Epidermal melanocyte (primary cell): ENCODE measurements around the gene SLC2A6.

Experiments used
- DNase-seq: peaks from one replicate; pipeline ENCODE4 v3.0.0; 2011; ENCODE audit warnings: low spot score; ENCODE audit not compliant: insufficient read length

Gene SLC2A6

DNA sequence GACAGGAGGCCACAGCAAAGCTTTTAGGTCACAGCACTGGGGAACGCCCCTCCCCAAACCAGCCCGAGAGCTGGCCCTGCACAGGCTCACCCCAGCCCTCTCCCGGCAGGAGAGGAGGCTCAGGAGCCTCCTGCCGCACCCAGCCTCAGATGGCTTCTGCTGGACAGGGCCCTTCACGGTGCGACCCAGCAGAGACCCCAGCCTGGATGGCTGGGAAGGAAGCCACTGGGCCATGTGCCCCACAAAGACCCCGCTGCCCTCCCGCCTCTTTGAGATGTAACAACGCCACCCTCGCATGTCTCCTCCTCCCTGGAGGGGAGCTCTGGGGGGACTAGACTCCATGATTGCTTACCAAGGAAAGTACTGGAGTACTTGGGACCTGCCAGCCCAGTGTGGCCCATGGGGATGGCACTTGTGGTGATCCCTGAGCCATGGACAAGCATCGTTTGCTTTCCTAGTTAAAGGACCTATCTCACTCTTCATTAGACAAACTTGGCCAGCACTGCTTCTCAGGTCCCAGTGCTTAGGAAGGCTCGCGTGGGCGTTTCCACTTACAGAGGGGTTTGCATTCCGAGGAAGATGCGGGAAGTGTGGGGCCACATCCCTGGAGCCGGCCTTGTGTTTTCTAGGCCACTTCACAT, 36.8 kb upstream of the SLC2A6 start:
- DNase-seq = no peak

DNA sequence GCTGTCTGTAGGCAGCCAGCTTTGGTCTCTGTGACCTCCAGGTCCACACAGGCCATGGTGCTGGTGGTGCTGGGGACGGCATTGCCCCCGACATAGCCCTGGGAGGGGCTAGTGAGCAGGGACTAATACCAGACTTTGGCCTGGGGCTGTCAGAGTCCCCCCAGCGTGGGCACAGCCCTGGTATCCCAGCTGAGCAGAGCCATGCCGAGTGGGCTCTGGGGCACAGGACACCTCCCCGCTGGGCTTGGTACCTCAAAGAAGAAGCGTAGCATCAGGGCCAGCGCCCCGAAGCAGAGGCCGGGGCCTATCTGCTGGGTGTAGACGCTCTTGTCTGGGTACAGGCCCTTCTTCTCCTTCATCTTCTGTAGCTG, 36.3 kb upstream of the SLC2A6 start:
- no peak for DNase-seq

DNA sequence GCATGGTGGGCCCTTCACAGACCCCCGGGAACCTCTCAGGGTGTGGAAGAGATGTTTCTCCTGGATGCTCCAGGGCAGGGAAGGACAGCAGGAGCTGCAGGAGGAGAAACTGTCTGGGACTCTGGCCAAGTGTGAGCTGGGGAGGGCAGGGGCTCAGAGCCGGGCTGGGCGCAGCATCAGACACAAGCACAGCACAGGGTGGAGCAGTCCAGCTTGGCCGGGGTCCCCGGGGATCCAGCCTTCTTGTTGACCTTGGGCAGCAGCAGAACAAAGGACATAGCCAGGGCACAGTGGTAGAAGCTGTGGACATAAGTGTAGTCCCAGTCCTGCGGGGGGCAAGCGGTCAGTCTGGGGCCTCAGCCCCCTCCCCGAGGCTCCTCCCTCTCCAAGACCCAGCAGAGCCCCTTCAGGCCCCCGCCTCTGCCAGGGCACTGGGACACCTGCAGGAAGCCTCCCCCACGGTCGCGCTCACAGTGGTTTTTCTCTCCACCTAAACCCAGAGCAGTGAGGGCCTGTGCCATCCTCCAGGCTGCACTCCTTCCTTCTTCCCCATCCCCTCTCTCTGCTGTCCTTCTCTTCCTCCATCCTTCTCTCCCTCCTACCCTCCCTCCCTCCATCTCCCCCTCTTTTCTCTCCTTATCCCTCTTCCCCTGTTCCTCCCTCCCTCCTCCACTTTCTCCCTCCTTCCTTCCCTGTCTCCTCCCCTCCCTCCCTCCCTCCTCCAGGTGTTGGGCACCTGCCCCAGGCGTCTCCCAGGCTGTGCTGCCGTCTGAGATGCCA, 35.8 kb upstream of the SLC2A6 start:
- DNase-seq = no peak

GRCh38 chr9:133513214-133514100, 34.6 kb upstream of the SLC2A6 start:
- no peak for DNase-seq

DNA sequence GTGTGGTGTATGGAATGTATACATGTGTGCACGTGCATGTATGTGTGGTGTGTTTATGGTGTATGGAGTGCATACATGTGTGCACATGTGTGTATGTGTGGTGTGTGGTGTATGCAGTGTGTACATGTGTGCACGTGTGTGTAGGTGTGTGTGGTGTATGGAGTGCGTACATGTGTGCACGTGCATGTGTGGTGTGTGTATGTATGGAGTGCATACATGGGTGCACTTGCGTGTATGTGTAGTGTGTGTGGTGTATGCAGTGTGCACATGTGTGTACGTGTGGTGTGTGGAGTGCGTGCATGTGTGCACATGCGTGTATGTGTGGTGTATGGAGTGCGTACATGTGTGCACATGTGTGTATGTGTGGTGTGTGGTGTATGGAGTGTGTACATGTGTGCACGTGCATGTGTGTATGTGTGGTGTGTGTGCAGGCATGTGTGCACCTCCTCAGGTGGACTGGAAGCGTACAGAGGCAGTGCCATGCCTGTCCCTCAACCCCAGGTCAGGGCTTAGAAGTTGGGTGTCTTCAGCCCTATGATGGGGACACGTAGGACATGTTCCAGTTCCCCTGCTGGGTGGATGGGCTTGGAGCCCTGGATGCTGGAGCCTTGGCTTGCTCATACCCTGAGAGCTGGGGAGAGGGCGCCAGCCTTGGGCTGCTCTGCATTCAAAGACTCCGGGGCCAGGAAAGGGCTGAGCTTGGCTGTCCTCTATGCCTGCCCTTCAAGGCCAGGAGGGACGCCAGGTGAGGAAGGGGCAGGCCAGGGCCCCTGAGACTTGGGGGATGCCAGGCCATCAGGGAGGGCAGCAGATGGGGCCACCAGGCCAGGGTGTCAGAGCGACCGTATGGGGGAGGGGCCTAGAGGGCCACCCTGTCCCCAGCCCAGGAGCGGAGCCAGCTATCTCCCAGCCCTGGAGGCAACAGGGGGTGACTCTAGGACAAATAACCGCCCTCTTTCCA, 33.6 kb upstream of the SLC2A6 start:
- no peak for DNase-seq

GRCh38 chr9:133511607-133512006, 32.7 kb upstream of the SLC2A6 start:
- DNase-seq = no peak

DNA sequence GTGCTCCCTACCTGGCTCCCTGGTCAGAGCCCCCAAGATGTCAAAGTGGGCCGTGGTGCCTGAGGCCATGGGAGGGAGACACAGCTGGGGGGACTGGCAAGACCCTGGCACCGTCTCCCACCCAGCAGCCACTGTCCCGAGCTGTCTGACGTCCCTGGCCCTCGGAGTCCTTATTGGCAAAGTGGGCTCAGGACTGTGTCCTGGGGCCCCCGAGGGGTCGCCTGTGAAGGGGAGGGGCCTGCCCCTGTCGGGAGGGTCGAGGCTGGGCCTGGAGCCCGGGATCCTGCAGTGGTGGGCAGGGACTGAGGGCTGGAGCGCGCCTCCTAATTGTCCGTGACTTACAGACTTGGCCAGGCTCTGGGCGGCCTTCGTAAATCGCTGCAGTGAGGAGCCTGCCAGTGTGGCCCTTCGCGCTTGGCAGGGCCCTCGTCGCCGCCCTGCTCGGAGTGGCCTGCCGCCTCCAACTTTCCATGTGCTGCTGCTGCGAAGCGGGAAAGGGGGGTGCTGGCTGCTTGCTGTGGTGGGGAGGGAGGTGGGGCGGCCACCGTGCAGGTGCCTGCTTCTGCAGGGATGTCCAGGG, 32.1 kb upstream of the SLC2A6 start:
- DNase-seq = no peak

DNA sequence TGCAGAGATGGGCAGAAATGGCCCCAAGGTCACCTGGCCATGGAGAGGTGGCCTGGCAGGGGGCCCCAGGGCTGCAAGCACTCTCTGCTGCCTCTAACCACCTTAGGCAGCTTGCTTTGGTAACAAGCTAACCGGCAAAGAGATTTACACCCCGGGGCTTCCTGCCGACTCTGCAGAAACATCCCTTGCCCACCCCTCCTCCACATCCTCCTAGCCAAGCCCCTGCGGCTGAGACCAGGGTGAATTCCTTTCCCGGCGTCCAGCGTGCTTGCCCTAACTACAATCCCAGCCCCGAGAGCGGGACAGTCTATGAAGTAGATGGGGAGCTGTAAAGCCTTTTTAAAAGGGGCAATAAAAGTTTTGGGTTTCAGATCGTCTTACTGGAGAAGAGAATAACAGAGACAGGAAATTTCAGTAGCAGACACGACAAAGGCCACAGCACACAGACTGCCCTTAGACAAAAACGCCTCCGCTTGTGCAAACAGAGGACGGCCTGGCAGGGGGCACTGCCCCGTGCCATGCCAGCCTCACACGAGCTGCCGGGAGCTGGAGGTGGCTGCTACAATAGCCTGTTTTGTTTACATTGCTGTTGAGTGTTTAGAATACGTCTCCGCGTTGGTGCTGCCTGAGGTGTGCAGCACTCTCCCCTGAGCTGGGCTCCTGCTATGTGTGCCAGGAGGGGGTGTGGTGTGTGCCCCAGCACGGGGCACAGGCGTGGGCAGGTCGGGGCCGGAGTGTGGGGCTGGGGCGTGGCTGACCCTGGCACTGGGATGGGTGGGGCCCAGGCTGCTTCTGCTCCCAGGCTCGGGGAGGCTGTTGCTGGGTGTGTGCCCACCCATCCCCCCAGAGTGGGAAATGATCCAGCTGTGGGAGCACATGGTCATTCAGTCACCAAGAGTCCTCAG, 30.5 kb upstream of the SLC2A6 start:
- DNase-seq = no peak

DNA sequence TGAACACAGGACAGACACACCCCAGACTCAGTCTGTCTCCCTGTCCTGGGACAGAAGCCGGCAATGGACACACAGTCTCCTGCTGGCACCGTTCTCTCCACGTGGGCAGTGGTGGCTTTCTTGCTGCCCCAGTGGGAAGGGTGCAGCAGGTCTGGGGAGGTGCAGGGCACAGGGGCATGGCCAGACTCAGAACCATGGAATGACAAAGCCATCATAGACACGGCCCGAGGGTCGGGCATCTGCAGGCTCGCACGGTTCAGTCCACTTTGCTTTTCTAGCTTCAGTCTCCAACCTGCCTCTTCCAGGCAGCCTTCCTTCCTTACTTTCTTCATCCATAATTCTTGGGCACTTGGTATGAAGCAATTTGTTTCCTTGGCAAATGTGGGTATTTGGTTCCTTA, 29.1 kb upstream of the SLC2A6 start:
- no peak for DNase-seq

DNA sequence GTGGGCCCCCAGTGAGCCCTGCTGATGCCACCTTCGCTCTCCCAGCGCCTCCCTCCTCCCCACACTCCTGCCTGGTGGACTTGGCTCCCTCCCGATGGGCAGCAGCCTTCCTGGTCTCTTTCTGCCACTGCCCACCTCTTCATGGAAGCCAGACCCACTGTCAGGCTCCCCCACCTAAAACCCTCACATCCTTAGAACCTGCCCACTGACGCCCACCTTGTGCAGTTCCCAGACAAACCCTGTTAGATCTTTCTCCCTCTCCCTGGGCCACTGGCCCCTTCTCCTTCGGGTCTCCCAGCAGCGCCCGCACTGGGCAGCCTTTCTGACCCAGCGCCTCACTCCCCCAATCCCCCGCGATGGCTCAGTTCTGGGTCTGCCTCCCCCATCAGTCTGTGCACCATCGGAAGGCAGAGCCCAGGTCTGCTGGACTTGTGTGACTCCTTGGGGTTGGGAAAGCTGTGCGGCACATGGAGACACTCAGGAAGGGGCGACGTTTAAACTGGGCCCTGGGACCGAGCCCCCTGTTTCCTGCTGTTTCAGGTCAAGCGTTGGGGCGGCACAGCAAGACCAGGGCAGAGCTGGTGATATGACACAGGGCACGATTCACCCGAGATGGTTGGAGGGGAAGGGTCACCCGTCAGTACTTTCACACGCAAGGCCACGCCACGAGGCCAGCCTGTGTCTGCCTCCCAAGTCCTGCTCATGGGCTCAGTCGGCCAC, 28.5 kb upstream of the SLC2A6 start:
- no peak for DNase-seq

- no peak for DNase-seq
Observed at GRCh38 chr9:133506653-133507038, 27.7 kb upstream of the SLC2A6 start.

GRCh38 chr9:133505901-133506652, 27.2 kb upstream of the SLC2A6 start:
- no peak for DNase-seq

GRCh38 chr9:133505186-133505830, 26.4 kb upstream of the SLC2A6 start:
- no peak for DNase-seq

DNA sequence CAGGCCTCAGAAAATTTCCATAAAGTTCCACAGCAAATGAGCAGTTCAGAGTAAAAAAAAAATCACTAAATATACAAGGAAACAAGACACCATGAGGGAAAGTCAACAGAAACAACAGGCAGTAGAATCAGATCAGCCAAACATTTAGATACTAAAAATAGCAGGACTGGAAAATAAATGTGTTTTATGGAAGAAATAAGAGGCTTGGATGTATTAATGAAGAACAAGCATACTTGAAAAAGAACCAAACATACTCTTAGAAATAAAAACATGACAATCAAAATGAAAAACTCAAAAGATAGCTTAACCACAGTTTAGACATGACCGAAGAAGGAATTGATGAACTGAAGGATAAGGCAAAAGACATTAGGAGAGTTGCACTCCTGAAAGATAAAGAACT, 23.2 kb upstream of the SLC2A6 start:
- no peak for DNase-seq

GRCh38 chr9:133499892-133500270, 21.0 kb upstream of the SLC2A6 start:
- DNase-seq = no peak

- DNase-seq = no peak
Observed at GRCh38 chr9:133499132-133499891, 20.4 kb upstream of the SLC2A6 start.
